Left renal pelvis (tissue), 4 donors: ENCODE results near the gene KRT23. TPM values are rescaled to one million over a fixed set of nuclear protein-coding genes. Genes with fewer than 3 reads are reported as not detected.

ENCODE experiments used
- DNase-seq, 4 donors: peaks; one replicate each; pipeline ENCODE4 v3.0.0-alpha.2; 2013; ENCODE audit warnings: low read depth in 4 of 4, low spot score in 3 of 4
- polyA plus RNA-seq, 4 donors: library from polyadenylated mRNA; unstranded; fragments of 120-200 nt; gene quantifications; one replicate each; pipeline ENCODE4 v1.2.1, GENCODE V29; 2013; ENCODE audit not compliant: insufficient read length in 4 of 4

Gene KRT23
- 1 to 10 TPM in 2 of 4 donors, under 1 TPM in 2; 0.52 to 2.1 (median 1.0) TPM for polyA plus RNA-seq

- DNase-seq, result no peak
Measured at GRCh38 chr17:40937384-40937819, at the start of gene KRT23. Gene KRT23, minus strand, starts transcription at chr17:40937646. Its CDS starts 1,043 bp downstream, at chr17:40936603.

- DNase-seq, result no peak
Measured at GRCh38 chr17:40986920-40987319, 49.5 kb upstream of the KRT23 start.

- DNase-seq, result no peak
Measured at GRCh38 chr17:40984226-40984625, 46.8 kb upstream of the KRT23 start, which contains the start of gene KRT40. Gene KRT40, minus strand, starts transcription at chr17:40984326. Its CDS starts 53 bp downstream, at chr17:40984273.

GRCh38 chr17:40981115-40981514 is 43.7 kb upstream of the KRT23 start:
- DNase-seq, result no peak

GRCh38 chr17:40980596-40980995 is 43.1 kb upstream of the KRT23 start:
- DNase-seq, result no peak

GRCh38 chr17:40980117-40980516 is 42.7 kb upstream of the KRT23 start:
- no peak for DNase-seq

- DNase-seq, result no peak
Measured at GRCh38 chr17:40978575-40979151, 41.2 kb upstream of the KRT23 start.

- no peak for DNase-seq
Measured at GRCh38 chr17:40975516-40975915, 38.1 kb upstream of the KRT23 start.

- no peak for DNase-seq
Measured at GRCh38 chr17:40974366-40974765, 36.9 kb upstream of the KRT23 start.

GRCh38 chr17:40967582-40967981 is 30.1 kb upstream of the KRT23 start:
- DNase-seq, result no peak

- no peak for DNase-seq
Measured at GRCh38 chr17:40966848-40967247, 29.4 kb upstream of the KRT23 start, which contains the start of gene KRT39. Gene KRT39, minus strand, starts transcription at chr17:40966948. Its CDS starts 92 bp downstream, at chr17:40966856.

GRCh38 chr17:40963838-40964237 is 26.4 kb upstream of the KRT23 start:
- DNase-seq, result no peak

GRCh38 chr17:40962059-40962561 is 24.7 kb upstream of the KRT23 start:
- no peak for DNase-seq

- DNase-seq, result no peak
Measured at GRCh38 chr17:40961591-40961990, 24.1 kb upstream of the KRT23 start.

GRCh38 chr17:40960144-40960543 is 22.7 kb upstream of the KRT23 start:
- DNase-seq, result no peak

- DNase-seq, result no peak
Measured at GRCh38 chr17:40958086-40958953, 20.9 kb upstream of the KRT23 start.

GRCh38 chr17:40956401-40957254 is 19.2 kb upstream of the KRT23 start:
- DNase-seq, result no peak

GRCh38 chr17:40953881-40954280 is 16.4 kb upstream of the KRT23 start:
- DNase-seq, result no peak

GRCh38 chr17:40952661-40953060 is 15.2 kb upstream of the KRT23 start:
- no peak for DNase-seq

- no peak for DNase-seq
Measured at GRCh38 chr17:40952154-40952553, 14.7 kb upstream of the KRT23 start.
